ENCODE measurements around the gene TSSK2.

TSSK2 gene

DNA sequence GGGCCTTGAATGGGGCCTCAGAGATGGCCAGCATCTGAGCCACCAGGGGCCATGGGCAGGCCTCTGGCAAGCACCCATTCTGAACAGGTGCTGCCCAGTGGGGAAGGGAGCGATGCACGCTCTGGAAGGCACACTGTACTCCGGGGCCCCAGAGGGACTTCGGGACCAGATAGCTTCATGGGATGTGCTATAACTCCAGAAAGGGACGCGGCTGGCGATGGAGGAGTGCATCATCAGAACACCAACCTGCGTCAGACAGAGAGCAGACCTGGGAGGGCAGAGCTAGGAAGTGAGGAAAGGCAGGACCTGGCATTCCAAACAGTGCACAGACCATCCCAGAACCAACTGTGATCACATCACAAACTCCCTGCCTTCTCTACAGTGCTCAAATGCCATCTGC is 25.7 kb upstream of the TSSK2 start:
- DNase-seq (ENCODE audit: insufficient read length, low spot score) (no peak), FAIRE-seq (no peak)
- TF ChIP-seq POLR2A (IDR thresholded peaks at IDR 0.05; ENCODE audit: low read depth, low read length) (no peak), PAX5 (IDR thresholded peaks at IDR 0.05; ENCODE audit: insufficient read depth, low read length, severe bottlenecking) (no peak), POLR2AphosphoS5 (IDR thresholded peaks at IDR 0.05; ENCODE audit: low read depth, low read length) (no peak), POU2F2 (IDR thresholded peaks at IDR 0.05; ENCODE audit: low read depth, low read length) (no peak), SPI1 (IDR thresholded peaks at IDR 0.05; ENCODE audit: low read depth, low read length) (no peak), TAF1 (IDR thresholded peaks at IDR 0.05; ENCODE audit: low read depth, low read length) (no peak)

DNA sequence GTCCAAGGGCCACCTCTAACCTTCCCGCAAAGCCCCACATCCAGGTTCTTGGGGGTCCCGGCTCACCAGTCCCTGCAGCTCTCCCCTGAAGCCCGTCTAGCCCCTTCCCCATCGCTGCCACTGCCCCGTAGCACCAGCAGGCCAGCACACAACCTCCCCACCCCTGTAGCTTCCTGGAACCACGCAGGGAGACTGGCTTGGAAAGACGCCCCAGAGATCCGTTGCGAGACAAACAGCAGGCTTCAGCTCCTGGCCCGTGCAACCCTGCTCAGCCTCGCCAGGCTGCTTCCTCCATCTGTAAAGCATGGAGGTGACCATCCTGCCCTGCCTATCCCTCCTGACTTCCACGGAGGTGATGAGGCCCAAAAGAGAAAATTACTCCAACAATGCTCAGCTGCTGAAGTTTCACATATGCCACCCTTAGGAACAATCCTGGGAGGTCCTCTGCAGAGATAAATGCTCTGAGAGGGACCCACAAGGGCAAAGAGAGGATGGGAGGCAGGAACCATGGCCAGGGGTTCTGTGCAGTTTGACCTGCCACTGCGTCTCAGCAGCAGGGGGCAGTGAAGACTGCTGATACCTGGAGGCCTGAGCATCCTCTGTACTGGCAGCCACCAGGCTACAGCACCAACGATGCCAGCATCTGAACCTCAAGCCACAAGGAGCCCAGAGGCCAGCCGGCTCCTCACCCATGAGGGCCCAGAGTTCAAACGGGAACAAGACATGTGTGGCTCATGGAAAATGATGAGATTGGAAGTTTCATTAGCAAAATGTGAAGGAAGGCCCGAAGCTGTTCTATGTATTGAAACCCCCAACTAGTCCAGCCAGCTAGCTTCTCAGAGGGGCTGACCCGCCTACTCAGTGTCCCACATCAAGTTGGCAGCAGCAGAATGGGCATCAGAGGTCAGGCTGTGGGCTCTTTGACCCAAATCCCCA is 25.0 kb upstream of the TSSK2 start:
- TF ChIP-seq SPI1 (IDR thresholded peaks at IDR 0.05; ENCODE audit: low read depth, low read length) (no peak), POLR2AphosphoS5 (IDR thresholded peaks at IDR 0.05; ENCODE audit: low read depth, low read length) (no peak), POLR2A (IDR thresholded peaks at IDR 0.05; ENCODE audit: low read depth, low read length) (no peak), POU2F2 (IDR thresholded peaks at IDR 0.05; ENCODE audit: low read depth, low read length) (no peak), TAF1 (IDR thresholded peaks at IDR 0.05; ENCODE audit: low read depth, low read length) (no peak), PAX5 (IDR thresholded peaks at IDR 0.05; ENCODE audit: insufficient read depth, low read length, severe bottlenecking) (no peak)
- DNase-seq (ENCODE audit: insufficient read length, low spot score), result no peak
- no peak for FAIRE-seq

DNA sequence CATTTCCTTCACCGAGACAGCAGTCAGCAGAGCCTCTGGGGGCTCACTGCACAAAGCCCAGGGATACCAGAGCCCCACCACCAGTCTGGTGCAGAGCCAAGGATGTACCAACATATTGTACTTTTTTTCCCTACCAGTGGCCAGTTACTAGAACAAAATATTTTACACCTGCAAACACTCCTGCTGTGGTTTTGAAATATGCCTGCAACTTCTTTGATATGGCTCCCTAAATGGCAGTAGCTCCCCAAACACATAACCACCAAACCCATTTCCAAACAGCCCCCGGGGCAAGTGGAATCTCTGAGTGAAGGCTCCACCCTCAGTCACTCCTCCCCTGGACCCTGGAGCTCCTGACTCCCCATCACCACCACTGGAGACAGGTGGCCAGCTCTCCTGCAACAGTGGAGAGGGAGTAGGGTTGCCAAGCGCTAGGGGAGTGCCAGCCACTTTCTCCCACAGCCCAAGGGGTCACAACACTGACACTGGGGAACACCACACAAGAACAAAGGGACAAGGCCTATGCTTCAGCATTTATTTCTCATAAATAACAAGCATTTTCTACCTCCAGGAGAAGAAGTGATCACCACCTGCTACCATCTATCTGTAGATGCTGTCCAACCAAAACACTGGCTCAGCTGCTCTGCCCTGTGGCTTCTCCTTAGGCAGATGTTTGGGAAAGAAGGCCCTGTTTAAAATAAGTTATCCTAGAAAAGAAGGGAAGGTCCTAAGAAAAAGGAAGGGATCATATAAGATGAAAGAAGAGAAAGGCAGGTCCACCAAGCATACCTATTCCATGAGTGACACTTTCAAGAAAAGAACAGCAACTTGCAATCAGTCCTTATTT is 24.0 kb upstream of the TSSK2 start:
- no peak for DNase-seq (ENCODE audit: insufficient read length, low spot score)
- no peak for FAIRE-seq
- TF ChIP-seq POLR2AphosphoS5 (IDR thresholded peaks at IDR 0.05; ENCODE audit: low read depth, low read length) (no peak), POLR2A (IDR thresholded peaks at IDR 0.05; ENCODE audit: low read depth, low read length) (no peak), SPI1 (IDR thresholded peaks at IDR 0.05; ENCODE audit: low read depth, low read length) (no peak), TAF1 (IDR thresholded peaks at IDR 0.05; ENCODE audit: low read depth, low read length) (no peak), POU2F2 (IDR thresholded peaks at IDR 0.05; ENCODE audit: low read depth, low read length) (no peak), PAX5 (IDR thresholded peaks at IDR 0.05; ENCODE audit: insufficient read depth, low read length, severe bottlenecking) (no peak)

DNA sequence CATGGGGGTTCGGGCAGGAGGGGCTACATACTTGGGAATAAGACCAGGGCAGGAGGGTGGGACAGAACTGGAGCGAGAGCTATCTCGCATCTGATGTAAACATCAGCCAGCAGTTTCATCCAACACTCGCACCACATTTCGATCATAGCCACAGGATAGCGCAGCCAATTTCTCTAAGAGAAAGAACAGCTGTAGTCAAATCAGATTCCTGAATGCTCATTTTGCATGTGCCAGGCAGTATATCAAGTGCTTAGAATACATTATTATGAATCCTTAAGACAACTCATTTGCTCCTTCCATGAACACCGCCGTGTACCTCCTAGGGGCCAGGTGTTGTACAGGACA is 23.4 kb upstream of the TSSK2 start:
- no peak for DNase-seq (ENCODE audit: insufficient read length, low spot score)
- TF ChIP-seq PAX5 (IDR thresholded peaks at IDR 0.05; ENCODE audit: insufficient read depth, low read length, severe bottlenecking), result no peak
- TF ChIP-seq POLR2AphosphoS5 (IDR thresholded peaks at IDR 0.05; ENCODE audit: low read depth, low read length), result no peak
- TF ChIP-seq POLR2A (IDR thresholded peaks at IDR 0.05; ENCODE audit: low read depth, low read length), result no peak
- no peak for FAIRE-seq

DNA sequence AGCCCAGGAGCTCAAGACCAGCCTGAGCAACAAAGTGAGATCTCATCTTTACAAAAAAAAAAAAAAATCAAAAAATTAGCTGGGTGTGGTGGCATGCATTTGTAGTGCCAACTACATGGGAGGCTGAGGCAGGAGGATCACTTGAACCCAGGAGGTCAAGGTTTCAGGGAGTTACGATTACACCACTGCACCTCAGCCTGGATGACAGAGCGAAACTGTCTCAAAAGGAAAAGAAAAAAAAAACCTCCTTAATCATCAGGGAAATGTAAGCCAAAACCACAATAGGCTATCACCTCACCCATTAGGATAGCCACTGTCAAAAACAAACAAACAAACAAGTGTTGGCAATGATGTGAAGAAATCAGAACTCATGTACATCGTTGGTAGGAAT is 22.3 kb upstream of the TSSK2 start:
- TF ChIP-seq POU2F2 (IDR thresholded peaks at IDR 0.05; ENCODE audit: low read depth, low read length) (no peak), PAX5 (IDR thresholded peaks at IDR 0.05; ENCODE audit: insufficient read depth, low read length, severe bottlenecking) (no peak), SPI1 (IDR thresholded peaks at IDR 0.05; ENCODE audit: low read depth, low read length) (no peak)
- DNase-seq (ENCODE audit: insufficient read length, low spot score) (no peak), FAIRE-seq (no peak)

DNA sequence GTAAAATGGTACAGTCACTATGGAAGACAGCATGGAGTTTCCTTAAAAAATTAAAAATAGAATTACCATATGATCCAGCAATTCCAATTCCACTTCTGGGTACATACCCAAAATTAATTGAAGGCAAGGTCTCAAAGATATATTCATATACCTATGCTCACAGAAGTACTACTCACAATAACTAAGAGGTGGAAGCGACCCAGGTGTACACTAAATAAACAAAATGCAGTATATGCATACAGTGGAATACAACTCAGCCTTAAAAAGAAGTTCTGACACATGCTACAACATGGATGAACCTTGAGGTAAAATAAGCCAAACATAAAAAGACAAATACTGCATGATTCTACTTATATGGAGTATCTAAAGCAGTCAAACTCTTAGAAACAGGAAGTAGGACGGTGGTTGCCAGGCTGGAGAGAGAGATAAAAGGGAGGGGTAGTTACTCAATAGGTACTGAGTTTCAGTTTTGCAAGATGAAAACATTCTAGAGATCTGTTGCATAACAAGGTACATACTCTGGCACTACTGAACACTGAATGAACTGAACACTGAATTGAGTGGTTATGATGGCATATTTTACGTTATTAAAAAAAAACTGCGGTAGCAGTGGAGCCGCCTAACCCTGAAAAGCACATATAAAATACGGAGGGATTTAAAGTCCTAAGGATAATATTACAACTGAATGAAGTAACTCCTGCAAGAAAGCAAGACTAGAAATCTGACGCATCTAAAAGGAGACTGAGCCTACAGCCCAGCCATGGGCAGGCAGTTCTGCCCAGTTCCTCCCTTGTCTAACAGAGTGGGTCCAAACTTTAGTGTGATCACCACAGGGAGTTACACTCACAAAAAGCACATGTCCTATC is 21.7 kb upstream of the TSSK2 start:
- FAIRE-seq (peak; percentile 87), DNase-seq (ENCODE audit: insufficient read length, low spot score) (no peak)
- no peak for TF ChIP-seq TAF1 (IDR thresholded peaks at IDR 0.05; ENCODE audit: low read depth, low read length)
- peak; percentile 80 for TF ChIP-seq SPI1 (IDR thresholded peaks at IDR 0.05; ENCODE audit: low read depth, low read length)

DNA sequence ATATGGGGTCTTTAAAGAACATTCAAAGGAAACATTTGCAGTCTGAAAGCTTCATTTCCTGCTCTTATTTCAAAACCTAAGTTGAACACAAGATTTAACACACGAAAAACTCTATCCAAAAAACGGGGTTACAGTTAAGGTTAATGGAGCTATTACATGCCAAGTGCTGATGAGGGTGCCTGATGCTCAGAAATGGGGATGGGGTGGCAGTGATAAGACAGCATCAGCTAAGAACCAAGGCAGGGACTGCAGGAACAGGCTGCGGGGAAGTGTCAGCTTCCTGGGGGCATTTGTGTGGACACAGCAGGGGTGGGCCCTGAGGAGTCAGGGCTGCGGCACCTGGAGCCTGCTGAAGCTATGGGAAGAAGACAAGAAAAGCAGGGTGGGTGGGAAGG is 21.0 kb upstream of the TSSK2 start:
- TF ChIP-seq POU2F2 (IDR thresholded peaks at IDR 0.05; ENCODE audit: low read depth, low read length), result no peak
- TF ChIP-seq POLR2A (IDR thresholded peaks at IDR 0.05; ENCODE audit: low read depth, low read length), result no peak
- TF ChIP-seq SPI1 (IDR thresholded peaks at IDR 0.05; ENCODE audit: low read depth, low read length), result no peak
- no peak for TF ChIP-seq PAX5 (IDR thresholded peaks at IDR 0.05; ENCODE audit: insufficient read depth, low read length, severe bottlenecking)
- no peak for TF ChIP-seq POLR2AphosphoS5 (IDR thresholded peaks at IDR 0.05; ENCODE audit: low read depth, low read length)
- TF ChIP-seq TAF1 (IDR thresholded peaks at IDR 0.05; ENCODE audit: low read depth, low read length), result no peak
- FAIRE-seq (no peak), DNase-seq (ENCODE audit: insufficient read length, low spot score) (no peak)

DNA sequence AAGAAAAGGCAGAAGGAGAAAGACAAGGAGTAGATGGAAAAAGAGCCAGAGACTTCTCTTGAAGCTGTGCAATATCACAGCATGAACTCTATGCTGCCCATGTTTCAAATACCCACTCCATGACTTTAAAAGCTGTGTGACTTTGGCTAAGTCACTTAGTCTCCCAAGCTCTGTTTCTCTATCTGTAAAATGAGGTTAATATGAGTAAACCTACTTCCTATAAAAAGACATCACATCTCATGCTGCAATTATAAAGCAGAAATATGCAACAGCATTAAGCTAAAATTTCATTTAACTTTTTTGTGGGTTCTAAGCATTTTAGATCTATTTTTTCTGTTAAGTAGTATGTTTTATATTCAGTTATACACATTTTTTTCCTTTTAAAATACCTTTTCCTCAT is 20.5 kb upstream of the TSSK2 start:
- DNase-seq (ENCODE audit: insufficient read length, low spot score) (no peak), FAIRE-seq (no peak)
- no peak for TF ChIP-seq POU2F2 (IDR thresholded peaks at IDR 0.05; ENCODE audit: low read depth, low read length)
- no peak for TF ChIP-seq TAF1 (IDR thresholded peaks at IDR 0.05; ENCODE audit: low read depth, low read length)
- TF ChIP-seq SPI1 (IDR thresholded peaks at IDR 0.05; ENCODE audit: low read depth, low read length), result no peak
- no peak for TF ChIP-seq PAX5 (IDR thresholded peaks at IDR 0.05; ENCODE audit: insufficient read depth, low read length, severe bottlenecking)
- no peak for TF ChIP-seq POLR2AphosphoS5 (IDR thresholded peaks at IDR 0.05; ENCODE audit: low read depth, low read length)
- no peak for TF ChIP-seq POLR2A (IDR thresholded peaks at IDR 0.05; ENCODE audit: low read depth, low read length)

DNA sequence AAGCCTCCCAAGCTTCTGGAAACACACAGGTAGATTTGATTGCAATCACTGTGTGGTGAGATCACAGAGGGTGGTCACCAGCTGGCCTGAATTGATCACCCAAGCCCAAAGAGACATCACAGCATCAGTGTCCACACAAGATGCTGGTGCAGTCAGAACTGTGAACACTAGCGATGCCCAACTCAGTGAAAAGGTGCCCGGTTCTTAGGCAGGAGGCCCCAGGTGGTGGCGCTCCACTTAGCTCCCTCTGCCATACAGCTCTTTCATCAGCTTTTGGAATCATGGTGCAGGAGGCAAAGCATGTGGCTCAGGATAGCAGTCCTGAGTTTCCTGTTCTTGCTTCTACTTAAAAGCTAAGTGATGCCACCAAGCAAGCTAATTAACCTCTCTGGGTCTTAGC is 20.0 kb upstream of the TSSK2 start:
- no peak for FAIRE-seq
- TF ChIP-seq POLR2AphosphoS5 (IDR thresholded peaks at IDR 0.05; ENCODE audit: low read depth, low read length), result no peak
- TF ChIP-seq POLR2A (IDR thresholded peaks at IDR 0.05; ENCODE audit: low read depth, low read length), result no peak
- no peak for TF ChIP-seq POU2F2 (IDR thresholded peaks at IDR 0.05; ENCODE audit: low read depth, low read length)
- no peak for TF ChIP-seq PAX5 (IDR thresholded peaks at IDR 0.05; ENCODE audit: insufficient read depth, low read length, severe bottlenecking)
- no peak for TF ChIP-seq TAF1 (IDR thresholded peaks at IDR 0.05; ENCODE audit: low read depth, low read length)
- TF ChIP-seq SPI1 (IDR thresholded peaks at IDR 0.05; ENCODE audit: low read depth, low read length), result no peak
- no peak for DNase-seq (ENCODE audit: insufficient read length, low spot score)
